ENCODE results near the gene LYPD6B.

The LYPD6B gene

GRCh38 chr2:149044500-149044899 is 6.0 kb downstream of the LYPD6B start:
- no peak for DNase-seq

- DNase-seq, result no peak
Observed at GRCh38 chr2:149047118-149047517, 8.6 kb downstream of the LYPD6B start.

GRCh38 chr2:149049142-149049541 is 10.6 kb downstream of the LYPD6B start:
- no peak for DNase-seq

GRCh38 chr2:149050188-149050587 is 11.7 kb downstream of the LYPD6B start:
- no peak for DNase-seq

GRCh38 chr2:149055751-149056150 is 17.3 kb downstream of the LYPD6B start:
- no peak for DNase-seq

GRCh38 chr2:149056541-149057255 is 18.2 kb downstream of the LYPD6B start:
- no peak for DNase-seq

- DNase-seq, result no peak
Observed at GRCh38 chr2:149057401-149057800, 18.9 kb downstream of the LYPD6B start.

- no peak for DNase-seq
Observed at GRCh38 chr2:149058936-149059335, 20.4 kb downstream of the LYPD6B start.

GRCh38 chr2:149059822-149060221 is 21.3 kb downstream of the LYPD6B start:
- DNase-seq, result no peak

GRCh38 chr2:149061133-149061745 is 22.7 kb downstream of the LYPD6B start:
- no peak for DNase-seq

- DNase-seq, result no peak
Observed at GRCh38 chr2:149062531-149062930, 24.0 kb downstream of the LYPD6B start.

GRCh38 chr2:149063177-149063576 is 24.7 kb downstream of the LYPD6B start:
- no peak for DNase-seq

GRCh38 chr2:149064365-149064841 is 25.9 kb downstream of the LYPD6B start:
- no peak for DNase-seq

- no peak for DNase-seq
Observed at GRCh38 chr2:149064856-149065630, 26.5 kb downstream of the LYPD6B start.

GRCh38 chr2:149068225-149068995 is 29.9 kb downstream of the LYPD6B start:
- DNase-seq, result no peak

GRCh38 chr2:149068996-149069888 is 30.7 kb downstream of the LYPD6B start:
- DNase-seq, result no peak

- DNase-seq, result no peak
Observed at GRCh38 chr2:149070681-149071320, 32.3 kb downstream of the LYPD6B start.

GRCh38 chr2:149075105-149075504 is 36.6 kb downstream of the LYPD6B start:
- DNase-seq, result no peak

GRCh38 chr2:149075853-149076252 is 37.4 kb downstream of the LYPD6B start:
- no peak for DNase-seq

GRCh38 chr2:149076863-149077412 is 38.4 kb downstream of the LYPD6B start:
- no peak for DNase-seq

- DNase-seq, result no peak
Observed at GRCh38 chr2:149077861-149078260, 39.4 kb downstream of the LYPD6B start.

Measured in RPMI8226 (cell line).